Adrenal gland (tissue), 5 donors: ENCODE measurements around the gene SLC25A44.

Source experiments
- POLR2A ChIP-seq, 2 donors: fragments of 450-650 bp; IDR thresholded peaks; one replicate each; pipeline ENCODE4 v1.6.1; 2017; ENCODE audit warnings: antibody characterized with exemption in 2 of 2, mild to moderate bottlenecking in 2 of 2, moderate library complexity in 1 of 2
- TF ChIP-seq, protein P1 (sequence below), 6 experiments: fragments of 450-650 bp in 4 of 6; fragments of 200-600 bp in 2 of 6; sonication (generic) in 1 of 6; IDR thresholded peaks; 1 replicate in 5 of 6; 2 replicates in 1 of 6; pipeline versions ENCODE4 v1.5.1 to v1.8.0; 2016 to 2021; ENCODE audit warnings: antibody characterized with exemption in 6 of 6, mild to moderate bottlenecking in 2 of 6, moderate library complexity in 1 of 6
- donor health status: DM: no; HTN: no; CAD: no.

DNA sequence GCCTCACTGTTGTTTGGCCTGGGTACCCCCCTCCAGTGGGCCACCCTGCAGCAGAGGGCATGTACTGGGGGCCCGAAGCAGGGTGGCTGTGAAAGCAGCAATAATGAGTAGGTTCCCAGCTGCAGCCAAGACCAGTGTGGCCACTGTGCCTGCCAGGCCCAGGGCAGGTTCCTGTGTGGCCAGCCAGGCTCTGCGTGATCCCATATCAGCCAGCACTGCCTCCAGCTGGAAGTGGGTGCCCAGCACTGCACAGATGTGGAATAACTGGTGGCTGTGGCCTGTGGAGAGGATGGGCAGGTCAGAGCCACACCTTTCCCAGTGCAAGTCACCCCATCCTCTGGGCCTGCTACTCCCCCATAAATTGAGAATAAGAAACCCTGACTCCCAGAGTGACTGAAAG, 50.2 kb downstream of the SLC25A44 start:
- TF ChIP-seq, protein P1, sequence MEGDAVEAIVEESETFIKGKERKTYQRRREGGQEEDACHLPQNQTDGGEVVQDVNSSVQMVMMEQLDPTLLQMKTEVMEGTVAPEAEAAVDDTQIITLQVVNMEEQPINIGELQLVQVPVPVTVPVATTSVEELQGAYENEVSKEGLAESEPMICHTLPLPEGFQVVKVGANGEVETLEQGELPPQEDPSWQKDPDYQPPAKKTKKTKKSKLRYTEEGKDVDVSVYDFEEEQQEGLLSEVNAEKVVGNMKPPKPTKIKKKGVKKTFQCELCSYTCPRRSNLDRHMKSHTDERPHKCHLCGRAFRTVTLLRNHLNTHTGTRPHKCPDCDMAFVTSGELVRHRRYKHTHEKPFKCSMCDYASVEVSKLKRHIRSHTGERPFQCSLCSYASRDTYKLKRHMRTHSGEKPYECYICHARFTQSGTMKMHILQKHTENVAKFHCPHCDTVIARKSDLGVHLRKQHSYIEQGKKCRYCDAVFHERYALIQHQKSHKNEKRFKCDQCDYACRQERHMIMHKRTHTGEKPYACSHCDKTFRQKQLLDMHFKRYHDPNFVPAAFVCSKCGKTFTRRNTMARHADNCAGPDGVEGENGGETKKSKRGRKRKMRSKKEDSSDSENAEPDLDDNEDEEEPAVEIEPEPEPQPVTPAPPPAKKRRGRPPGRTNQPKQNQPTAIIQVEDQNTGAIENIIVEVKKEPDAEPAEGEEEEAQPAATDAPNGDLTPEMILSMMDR (IDR thresholded peaks at IDR 0.05) = no peak
- no peak for TF ChIP-seq POLR2A (IDR thresholded peaks at IDR 0.05)
